Keratinocyte (primary cell): Measurements from ENCODE around the gene DBX2. TPM values are rescaled to one million over a fixed set of nuclear protein-coding genes. Genes with fewer than 3 reads are reported as not detected.

Source experiments
- DNase-seq: peaks from one replicate; pipeline ENCODE4 v3.0.0-alpha.2; 2011; ENCODE audit warnings: low read depth, missing footprints, low spot score
- FAIRE-seq: peaks from 2 replicates; lab custom pipeline; 2011; peaks lifted over from hg19 to GRCh38; lab: Jason Lieb, UNC
- H2AFZ ChIP-seq: 2 replicates; pipeline ENCODE4 v1.6.0; 2012; ENCODE audit warnings: low read length, control low read depth, inconsistent platforms; ENCODE audit not compliant: control insufficient read depth
- H3K27ac ChIP-seq: 2 replicates; pipeline ENCODE4 v1.5.1; 2011; ENCODE audit warnings: low read length; ENCODE audit not compliant: control insufficient read depth, insufficient read depth
- H3K27me3 ChIP-seq: 3 replicates; pipeline ENCODE4 v1.6.0; 2011; ENCODE audit warnings: low read length; ENCODE audit not compliant: control insufficient read depth, insufficient read depth; ENCODE audit errors: extremely low read depth
- H3K36me3 ChIP-seq, 2 experiments: 2 replicates in 1 of 2; 3 replicates in 1 of 2; pipeline ENCODE4 v1.5.1; 2011; ENCODE audit warnings: low read length in 2 of 2, mild to moderate bottlenecking in 1 of 2; ENCODE audit not compliant: control insufficient read depth in 2 of 2, insufficient read depth in 2 of 2; ENCODE audit errors: extremely low read depth in 1 of 2
- H3K4me1 ChIP-seq: 3 replicates; pipeline ENCODE4 v1.5.1; 2011; ENCODE audit warnings: low read length; ENCODE audit not compliant: control insufficient read depth, insufficient read depth; ENCODE audit errors: extremely low read depth
- H3K4me2 ChIP-seq: 3 replicates; pipeline ENCODE4 v1.6.0; 2011; ENCODE audit warnings: low read depth, low read length; ENCODE audit not compliant: control insufficient read depth, insufficient read depth; ENCODE audit errors: extremely low read depth
- H3K4me3 ChIP-seq, 3 experiments: fragments of 200-600 bp in 1 of 3; sonication (generic) in 1 of 3; 2 replicates in 2 of 3; 3 replicates in 1 of 3; pipeline ENCODE4 v1.5.1; 2011 to 2016; ENCODE audit warnings: low read length in 3 of 3, mild to moderate bottlenecking in 3 of 3, control low read depth in 2 of 3, inconsistent platforms in 1 of 3, low read depth in 1 of 3, mixed read lengths in 1 of 3, mixed run types in 1 of 3, moderate library complexity in 1 of 3; ENCODE audit not compliant: control insufficient read depth in 2 of 3, insufficient read depth in 2 of 3; ENCODE audit errors: extremely low read depth in 1 of 3
- H3K79me2 ChIP-seq: 2 replicates; pipeline ENCODE4 v1.6.0; 2012; ENCODE audit warnings: low read length; ENCODE audit not compliant: control insufficient read depth, insufficient read depth
- H3K9ac ChIP-seq: 3 replicates; pipeline ENCODE4 v1.6.0; 2011; ENCODE audit warnings: low read length; ENCODE audit not compliant: control insufficient read depth, insufficient read depth; ENCODE audit errors: extremely low read depth
- H3K9me1 ChIP-seq: 3 replicates; pipeline ENCODE4 v1.6.0; 2011; ENCODE audit warnings: low read length; ENCODE audit not compliant: control insufficient read depth, insufficient read depth; ENCODE audit errors: extremely low read depth
- H3K9me3 ChIP-seq: 2 replicates; pipeline ENCODE4 v1.5.1; 2012; ENCODE audit warnings: low read depth, low read length; ENCODE audit not compliant: control insufficient read depth
- H4K20me1 ChIP-seq: 3 replicates; pipeline ENCODE4 v1.6.0; 2011; ENCODE audit warnings: low read length; ENCODE audit not compliant: control insufficient read depth, insufficient read depth; ENCODE audit errors: extremely low read depth
- EZH2 ChIP-seq: IDR thresholded peaks from one replicate; pipeline ENCODE4 v1.6.1; 2012; ENCODE audit warnings: inconsistent platforms, mild to moderate bottlenecking, low read length, moderate library complexity
- dilution Hi-C: fragments of 300-500 bp; cut with MboI; formaldehyde crosslinking; loops from one replicate; pipeline ENCODE4 v1.7.0; 2020; ENCODE audit warnings: low sequenced_read_pairs; ENCODE audit not compliant: extremely low pct_ligation_motif_present
- polyA plus RNA-seq, 5 experiments: library from polyadenylated mRNA; depleted of rRNA in 3 of 5; stranded (reverse) in 3 of 5; stranded (forward) in 1 of 5; unstranded in 1 of 5; fragments of >200 nt; gene quantifications; 1 replicate in 1 of 5; 2 replicates in 3 of 5; 3 replicates in 1 of 5; pipeline versions ENCODE4 v1.2.1 to v1.2.3, GENCODE V29; 2011 to 2012; ENCODE audit warnings: missing spikeins in 2 of 5, low read depth in 1 of 5, low replicate concordance in 1 of 5
- TF ChIP-seq, protein P1 (sequence below), 3 experiments: IDR thresholded peaks in 1 of 3; conservative IDR thresholded peaks in 1 of 3; optimal IDR thresholded peaks in 1 of 3; 2 replicates in 2 of 3; 3 replicates in 1 of 3; pipeline versions ENCODE3 to v1.5.1; 2011; ENCODE audit warnings: low read length in 3 of 3, mild to moderate bottlenecking in 3 of 3, moderate library complexity in 2 of 3, control low read depth in 1 of 3, inconsistent platforms in 1 of 3; ENCODE audit not compliant: insufficient read depth in 2 of 3; ENCODE audit errors: extremely low read depth in 1 of 3

DBX2 gene
- polyA plus RNA-seq, 1 donor (not counting 4 experiments of a cell fraction or from before 2014, with no cell fraction given), result not detected

DNA sequence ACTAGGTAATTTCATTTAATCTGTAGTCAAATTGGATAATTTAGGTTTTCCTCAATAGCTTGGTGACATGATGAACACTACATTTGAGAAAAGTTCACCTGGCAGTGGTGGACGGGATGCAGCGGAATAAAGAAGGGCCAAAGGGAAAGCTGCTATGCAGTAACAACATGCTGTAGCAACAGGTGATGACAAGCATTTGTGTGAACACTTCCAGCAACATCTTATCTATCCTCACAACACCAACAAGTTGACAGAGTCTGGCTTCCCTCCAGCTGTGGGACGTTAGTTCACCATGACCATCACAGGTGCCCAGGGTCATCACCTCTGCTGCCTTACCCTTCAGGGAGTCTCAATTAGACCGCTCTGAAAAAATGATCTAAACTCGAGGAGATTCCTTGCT is 8.3 kb downstream of the DBX2 start:
- Histone ChIP-seq H3K9me3 (no peaks in the 10 kb centered on the region), H3K36me3 (no peaks in the 10 kb centered on the region), H3K27ac (no peak overlapping the region), H3K9ac (no peak overlapping the region), H3K4me3 (no peak overlapping the region), H3K27me3 (no peaks in the 10 kb centered on the region), H3K4me1 (no peaks in the 10 kb centered on the region), H3K79me2 (no peaks in the 10 kb centered on the region), H2AFZ (no peak overlapping the region), H3K4me2 (no peak overlapping the region), H3K9me1 (no peaks in the 10 kb centered on the region), H4K20me1 (no peaks in the 10 kb centered on the region)
- dilution Hi-C loops, result no loop called here
- TF ChIP-seq EZH2, result no peak
- TF ChIP-seq, protein P1, sequence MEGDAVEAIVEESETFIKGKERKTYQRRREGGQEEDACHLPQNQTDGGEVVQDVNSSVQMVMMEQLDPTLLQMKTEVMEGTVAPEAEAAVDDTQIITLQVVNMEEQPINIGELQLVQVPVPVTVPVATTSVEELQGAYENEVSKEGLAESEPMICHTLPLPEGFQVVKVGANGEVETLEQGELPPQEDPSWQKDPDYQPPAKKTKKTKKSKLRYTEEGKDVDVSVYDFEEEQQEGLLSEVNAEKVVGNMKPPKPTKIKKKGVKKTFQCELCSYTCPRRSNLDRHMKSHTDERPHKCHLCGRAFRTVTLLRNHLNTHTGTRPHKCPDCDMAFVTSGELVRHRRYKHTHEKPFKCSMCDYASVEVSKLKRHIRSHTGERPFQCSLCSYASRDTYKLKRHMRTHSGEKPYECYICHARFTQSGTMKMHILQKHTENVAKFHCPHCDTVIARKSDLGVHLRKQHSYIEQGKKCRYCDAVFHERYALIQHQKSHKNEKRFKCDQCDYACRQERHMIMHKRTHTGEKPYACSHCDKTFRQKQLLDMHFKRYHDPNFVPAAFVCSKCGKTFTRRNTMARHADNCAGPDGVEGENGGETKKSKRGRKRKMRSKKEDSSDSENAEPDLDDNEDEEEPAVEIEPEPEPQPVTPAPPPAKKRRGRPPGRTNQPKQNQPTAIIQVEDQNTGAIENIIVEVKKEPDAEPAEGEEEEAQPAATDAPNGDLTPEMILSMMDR (optimal IDR thresholded peaks at IDR 0.05 in 1 of 3, IDR thresholded peaks at IDR 0.05 in 1 of 3, conservative IDR thresholded peaks at IDR 0.05 in 1 of 3; ENCODE audit: extremely low read depth in 1 of 3, insufficient read depth in 2 of 3, low read length in 3 of 3), result no peak
- DNase-seq (no peak), FAIRE-seq (no peak)

- Histone ChIP-seq H2AFZ (no peak overlapping the region), H3K9me1 (no peaks in the 10 kb centered on the region), H3K9ac (no peak overlapping the region), H4K20me1 (no peaks in the 10 kb centered on the region), H3K27ac (no peak overlapping the region), H3K27me3 (peaks cover under 1% of the 10 kb centered on the region), H3K9me3 (no peaks in the 10 kb centered on the region), H3K4me2 (no peak overlapping the region), H3K4me1 (no peaks in the 10 kb centered on the region), H3K4me3 (no peak overlapping the region), H3K36me3 (no peaks in the 10 kb centered on the region), H3K79me2 (no peaks in the 10 kb centered on the region)
- FAIRE-seq, result no peak
- DNase-seq, result no peak
- no peak for TF ChIP-seq EZH2
- dilution Hi-C loops, result no loop called here
Measured at GRCh38 chr12:45040977-45041376, 9.9 kb downstream of the DBX2 start.

- no peak for DNase-seq
- Histone ChIP-seq H4K20me1 (no peaks in the 10 kb centered on the region), H3K9me3 (no peaks in the 10 kb centered on the region), H3K4me1 (no peaks in the 10 kb centered on the region), H3K9ac (no peak overlapping the region), H2AFZ (no peak overlapping the region), H3K79me2 (no peaks in the 10 kb centered on the region), H3K27me3 (peaks cover 3% of the 10 kb centered on the region), H3K4me2 (no peak overlapping the region), H3K27ac (no peak overlapping the region), H3K4me3 (no peak overlapping the region), H3K9me1 (no peaks in the 10 kb centered on the region), H3K36me3 (no peaks in the 10 kb centered on the region)
- no peak for TF ChIP-seq EZH2
- TF ChIP-seq, protein P1 (optimal IDR thresholded peaks at IDR 0.05 in 1 of 3, IDR thresholded peaks at IDR 0.05 in 1 of 3, conservative IDR thresholded peaks at IDR 0.05 in 1 of 3; ENCODE audit: extremely low read depth in 1 of 3, insufficient read depth in 2 of 3, low read length in 3 of 3), result no peak
- dilution Hi-C loops, result no loop called here
- FAIRE-seq, result no peak
Measured at GRCh38 chr12:45039757-45040156, 11.1 kb downstream of the DBX2 start.
